ENCODE data around the gene ETS1. TPM values are rescaled to one million over a fixed set of nuclear protein-coding genes. Genes with fewer than 3 reads are reported as not detected.

The ETS1 gene
- polyA plus RNA-seq, 1 donor (not counting 4 experiments of a cell fraction or from before 2014, with no cell fraction given), result 41.0 TPM

- Histone ChIP-seq H3K9me1 (ENCODE audit: control insufficient read depth, extremely low read depth, insufficient read depth, low read length) (peaks cover 7% of the 10 kb centered on the region), H2AFZ (ENCODE audit: control insufficient read depth, low read length) (no peak overlapping the region), H3K4me2 (ENCODE audit: control insufficient read depth, extremely low read depth, insufficient read depth, low read depth, low read length) (peak overlapping the region; percentile 95), H3K27ac (ENCODE audit: control insufficient read depth, insufficient read depth, low read length) (no peak overlapping the region), H3K9me3 (ENCODE audit: control insufficient read depth, low read depth, low read length) (no peaks in the 10 kb centered on the region), H4K20me1 (ENCODE audit: control insufficient read depth, extremely low read depth, insufficient read depth, low read length) (peaks cover 33% of the 10 kb centered on the region), H3K79me2 (ENCODE audit: control insufficient read depth, insufficient read depth, low read length) (peaks cover 77% of the 10 kb centered on the region), H3K9ac (ENCODE audit: control insufficient read depth, extremely low read depth, insufficient read depth, low read length) (peak overlapping the region; percentile 36), H3K4me1 (ENCODE audit: control insufficient read depth, extremely low read depth, insufficient read depth, low read length) (peaks cover 64% of the 10 kb centered on the region), H3K27me3 (ENCODE audit: control insufficient read depth, extremely low read depth, insufficient read depth, low read length) (no peaks in the 10 kb centered on the region), H3K36me3 (ENCODE audit: control insufficient read depth in 2 of 2, extremely low read depth in 1 of 2, insufficient read depth in 2 of 2, low read length in 2 of 2) (peaks cover 1 to 24% of the 10 kb centered on the region in 2 experiments), H3K4me3 (ENCODE audit: control insufficient read depth in 2 of 3, extremely low read depth in 1 of 3, insufficient read depth in 2 of 3, low read depth in 1 of 3, low read length in 3 of 3) (peak overlapping the region; percentile 75 to 96 (median 94))
- DNase-seq (ENCODE audit: low read depth, low spot score) (no peak), FAIRE-seq (peak; percentile 13)
- dilution Hi-C loops (cut with MboI; ENCODE audit: extremely low pct_ligation_motif_present, low sequenced_read_pairs), result loop anchor here (25.0 kb wide), 1 partner anchor 93 kb away; no protein-coding TSS in a partner anchor
- TF ChIP-seq EZH2 (IDR thresholded peaks at IDR 0.05; ENCODE audit: low read length), result no peak
- TF ChIP-seq CTCF (optimal IDR thresholded peaks at IDR 0.05 in 1 of 3, IDR thresholded peaks at IDR 0.05 in 1 of 3, conservative IDR thresholded peaks at IDR 0.05 in 1 of 3; ENCODE audit: extremely low read depth in 1 of 3, insufficient read depth in 2 of 3, low read length in 3 of 3), result no peak
Observed at GRCh38 chr11:128519338-128519737, 68.0 kb downstream of the ETS1 start.

GRCh38 chr11:128518493-128519207, 68.7 kb downstream of the ETS1 start:
- Histone ChIP-seq H3K4me2 (ENCODE audit: control insufficient read depth, extremely low read depth, insufficient read depth, low read depth, low read length) (peak overlapping the region; percentile 95), H4K20me1 (ENCODE audit: control insufficient read depth, extremely low read depth, insufficient read depth, low read length) (peaks cover 36% of the 10 kb centered on the region)
- dilution Hi-C loops (cut with MboI; ENCODE audit: extremely low pct_ligation_motif_present, low sequenced_read_pairs), result loop anchor here (25.0 kb wide), 1 partner anchor 94 kb away; no protein-coding TSS in a partner anchor

More at GRCh38 chr11:128518493-128519207, 68.7 kb downstream of the ETS1 start:
- H3K9me3 ChIP-seq (ENCODE audit: control insufficient read depth, low read depth, low read length), result no peaks in the 10 kb centered on the region
- H2AFZ ChIP-seq (ENCODE audit: control insufficient read depth, low read length), result no peak overlapping the region
- no peak for TF ChIP-seq CTCF (optimal IDR thresholded peaks at IDR 0.05 in 1 of 3, IDR thresholded peaks at IDR 0.05 in 1 of 3, conservative IDR thresholded peaks at IDR 0.05 in 1 of 3; ENCODE audit: extremely low read depth in 1 of 3, insufficient read depth in 2 of 3, low read length in 3 of 3)
- no peak for TF ChIP-seq EZH2 (IDR thresholded peaks at IDR 0.05; ENCODE audit: low read length)
- peak overlapping the region; percentile 18 for H3K27ac ChIP-seq (ENCODE audit: control insufficient read depth, insufficient read depth, low read length)
- peak; percentile 41 for FAIRE-seq
- peaks cover 8% of the 10 kb centered on the region for H3K9me1 ChIP-seq (ENCODE audit: control insufficient read depth, extremely low read depth, insufficient read depth, low read length)
- no peak for DNase-seq (ENCODE audit: low read depth, low spot score)
- peaks cover 84% of the 10 kb centered on the region for H3K79me2 ChIP-seq (ENCODE audit: control insufficient read depth, insufficient read depth, low read length)
- peaks cover 2 to 24% of the 10 kb centered on the region in 2 experiments for H3K36me3 ChIP-seq (ENCODE audit: control insufficient read depth in 2 of 2, extremely low read depth in 1 of 2, insufficient read depth in 2 of 2, low read length in 2 of 2)
- peaks cover 58% of the 10 kb centered on the region for H3K4me1 ChIP-seq (ENCODE audit: control insufficient read depth, extremely low read depth, insufficient read depth, low read length)
- peak overlapping the region in 2 of 3 experiments; percentile 94 to 96 for H3K4me3 ChIP-seq (ENCODE audit: control insufficient read depth in 2 of 3, extremely low read depth in 1 of 3, insufficient read depth in 2 of 3, low read depth in 1 of 3, low read length in 3 of 3)
- H3K27me3 ChIP-seq (ENCODE audit: control insufficient read depth, extremely low read depth, insufficient read depth, low read length), result no peaks in the 10 kb centered on the region
- peak overlapping the region; percentile 36 for H3K9ac ChIP-seq (ENCODE audit: control insufficient read depth, extremely low read depth, insufficient read depth, low read length)

Data from keratinocyte (primary cell).